Gastroesophageal sphincter (tissue), 4 donors: ENCODE data around the gene GATAD1. TPM values are rescaled to one million over a fixed set of nuclear protein-coding genes. Genes with fewer than 3 reads are reported as not detected.

Source experiments
- ATAC-seq: fragments of 150-250 bp; one replicate; pipeline ENCODE4 v1.9.1; 2016; ENCODE audit warnings: mild to moderate bottlenecking, moderate library complexity
- H3K27ac ChIP-seq, 4 donors: fragments of 200-600 bp; sonication (generic) in 3 of 4; 1 replicate in 3 of 4; 2 replicates in 1 of 4; pipeline ENCODE4 v1.5.1; 2016 to 2019
- H3K27me3 ChIP-seq: fragments of 200-600 bp; sonication (generic); one replicate; pipeline ENCODE4 v1.5.1; 2019
- H3K36me3 ChIP-seq, 2 donors: fragments of 200-600 bp; sonication (generic); one replicate each; pipeline ENCODE4 v1.5.1; 2019; ENCODE audit warnings: control low read depth in 1 of 2
- H3K4me1 ChIP-seq, 3 donors: fragments of 200-600 bp; sonication (generic); 1 replicate in 2 of 3; 2 replicates in 1 of 3; pipeline ENCODE4 v1.5.1; 2016 to 2019; ENCODE audit warnings: control low read depth in 2 of 3
- H3K4me3 ChIP-seq, 2 donors: fragments of 200-600 bp; sonication (generic); one replicate each; pipeline ENCODE4 v1.5.1; 2019; ENCODE audit warnings: mild to moderate bottlenecking in 1 of 2, moderate library complexity in 1 of 2
- H3K9me3 ChIP-seq, 3 donors: fragments of 200-600 bp; sonication (generic); one replicate each; pipeline ENCODE4 v1.5.1; 2017 to 2019; ENCODE audit warnings: control low read depth in 2 of 3
- EP300 ChIP-seq: sonication (generic); formaldehyde crosslinking; IDR thresholded peaks from one replicate; pipeline ENCODE4 v1.6.1; 2017; ENCODE audit warnings: antibody characterized with exemption, mild to moderate bottlenecking
- POLR2A ChIP-seq, 2 donors: fragments of 450-650 bp; IDR thresholded peaks; one replicate each; pipeline ENCODE4 v1.6.1; 2017; ENCODE audit warnings: antibody characterized with exemption in 2 of 2, mild to moderate bottlenecking in 2 of 2, moderate library complexity in 1 of 2
- POLR2AphosphoS5 ChIP-seq: sonication (generic); formaldehyde crosslinking; IDR thresholded peaks from one replicate; pipeline ENCODE4 v1.6.1; 2017; ENCODE audit warnings: antibody characterized with exemption
- WGBS, 2 donors: methylation state at CpG; one replicate each; pipeline ENCODE4 v1.1.5; 2018; ENCODE audit warnings: low coverage in 1 of 2; 5-methylcytosine and 5-hydroxymethylcytosine counted together
- total RNA-seq, 4 donors: library from RNA; depleted of rRNA; stranded (reverse); fragments of >200 nt; gene quantifications; one replicate each; pipeline ENCODE4 v1.1.0, GENCODE V29; 2016
- TF ChIP-seq, protein P1 (sequence below), 4 experiments: fragments of 200-600 bp in 2 of 4; fragments of 450-650 bp in 2 of 4; sonication (generic) in 1 of 4; IDR thresholded peaks; one replicate each; pipeline ENCODE4 v1.5.1; 2017 to 2019; ENCODE audit warnings: antibody characterized with exemption in 4 of 4, mild to moderate bottlenecking in 2 of 4, moderate library complexity in 2 of 4

The GATAD1 gene
- total RNA-seq, 4 donors from 2014 or later: 25.5 to 57.7 (median 32.2) TPM

DNA sequence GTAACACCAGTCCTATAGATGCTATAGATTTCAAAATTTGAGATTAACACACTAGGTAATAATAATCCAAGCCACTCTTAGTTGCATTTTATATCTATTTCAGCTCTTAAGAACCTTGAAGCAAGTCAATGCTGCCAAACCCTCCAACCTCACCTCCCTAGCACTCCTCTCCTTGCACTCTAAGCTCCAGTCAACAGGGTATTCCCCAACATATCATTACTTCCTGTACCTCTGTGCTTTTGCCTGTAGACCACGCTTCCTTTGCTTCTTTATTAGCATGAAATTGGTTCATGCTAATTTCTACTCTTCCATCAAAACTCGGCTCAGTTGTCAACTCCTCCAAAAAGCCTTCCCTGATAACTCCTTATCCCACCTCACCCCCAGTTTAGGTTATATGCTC is 56.5 kb downstream of the GATAD1 start:
- no peaks in the 10 kb centered on the region for H3K4me1 ChIP-seq
- no peaks in the 10 kb centered on the region for H3K27me3 ChIP-seq
- ATAC-seq: no peak
- no peaks in the 10 kb centered on the region for H3K9me3 ChIP-seq
- peaks cover 3 to 100% of the 10 kb centered on the region in 2 donors for H3K36me3 ChIP-seq
- TF ChIP-seq, protein P1, sequence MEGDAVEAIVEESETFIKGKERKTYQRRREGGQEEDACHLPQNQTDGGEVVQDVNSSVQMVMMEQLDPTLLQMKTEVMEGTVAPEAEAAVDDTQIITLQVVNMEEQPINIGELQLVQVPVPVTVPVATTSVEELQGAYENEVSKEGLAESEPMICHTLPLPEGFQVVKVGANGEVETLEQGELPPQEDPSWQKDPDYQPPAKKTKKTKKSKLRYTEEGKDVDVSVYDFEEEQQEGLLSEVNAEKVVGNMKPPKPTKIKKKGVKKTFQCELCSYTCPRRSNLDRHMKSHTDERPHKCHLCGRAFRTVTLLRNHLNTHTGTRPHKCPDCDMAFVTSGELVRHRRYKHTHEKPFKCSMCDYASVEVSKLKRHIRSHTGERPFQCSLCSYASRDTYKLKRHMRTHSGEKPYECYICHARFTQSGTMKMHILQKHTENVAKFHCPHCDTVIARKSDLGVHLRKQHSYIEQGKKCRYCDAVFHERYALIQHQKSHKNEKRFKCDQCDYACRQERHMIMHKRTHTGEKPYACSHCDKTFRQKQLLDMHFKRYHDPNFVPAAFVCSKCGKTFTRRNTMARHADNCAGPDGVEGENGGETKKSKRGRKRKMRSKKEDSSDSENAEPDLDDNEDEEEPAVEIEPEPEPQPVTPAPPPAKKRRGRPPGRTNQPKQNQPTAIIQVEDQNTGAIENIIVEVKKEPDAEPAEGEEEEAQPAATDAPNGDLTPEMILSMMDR (IDR thresholded peaks at IDR 0.05): no peak
- no peak for TF ChIP-seq POLR2A (IDR thresholded peaks at IDR 0.05)
- H3K4me3 ChIP-seq: no peak overlapping the region
- WGBS, 2 donors: 83 to 86% methylated on average over 1 to 2 of the region's 2 CpGs
- no peak overlapping the region for H3K27ac ChIP-seq

DNA sequence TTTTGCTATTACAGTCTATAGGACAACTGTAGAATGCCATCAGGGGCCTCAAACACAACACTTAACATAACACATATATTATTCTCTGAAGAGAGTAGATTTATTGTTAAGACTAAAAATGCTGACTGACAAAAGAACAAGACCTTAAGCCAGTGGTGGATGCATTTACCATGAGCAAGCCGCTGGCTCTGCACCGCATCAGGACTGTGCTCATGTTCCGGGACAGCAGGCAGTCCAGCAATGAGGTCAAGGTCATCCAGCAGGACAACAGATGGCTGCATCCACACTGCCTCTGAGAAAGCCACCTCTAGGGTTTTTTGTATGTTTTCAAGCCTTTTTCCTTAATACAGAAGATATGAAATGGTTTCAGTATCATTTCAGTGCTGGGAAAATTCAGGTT is 57.3 kb downstream of the GATAD1 start:
- Histone ChIP-seq H3K27me3 (no peaks in the 10 kb centered on the region), H3K4me3 (no peak overlapping the region), H3K4me1 (no peaks in the 10 kb centered on the region), H3K36me3 (peaks cover 3 to 100% of the 10 kb centered on the region in 2 donors), H3K9me3 (no peaks in the 10 kb centered on the region), H3K27ac (no peak overlapping the region)
- no peak for ATAC-seq
- TF ChIP-seq EP300 (no peak), POLR2AphosphoS5 (no peak), POLR2A (IDR thresholded peaks at IDR 0.05) (no peak)
- TF ChIP-seq, protein P1 (IDR thresholded peaks at IDR 0.05): no peak
- 71 to 86% methylated on average over 1 to 3 of the region's 3 CpGs for WGBS, 2 donors

DNA sequence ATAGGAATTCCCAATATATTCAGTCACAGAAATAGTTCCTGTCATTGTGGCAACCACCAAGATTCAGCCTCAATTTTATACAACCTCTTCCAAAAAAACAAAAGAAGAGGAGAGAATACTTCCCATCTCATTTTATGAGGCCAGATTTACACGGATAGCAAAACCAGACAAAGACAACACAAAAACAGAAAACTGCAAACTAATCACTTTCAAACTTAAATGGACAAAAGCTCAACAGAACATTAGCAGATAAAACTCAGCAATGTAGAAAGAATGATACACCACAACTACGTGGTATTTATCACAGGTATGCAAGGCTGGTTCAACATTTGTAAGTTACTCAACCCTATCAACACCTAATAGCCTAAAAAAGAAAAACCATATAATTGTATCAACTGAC is 59.1 kb downstream of the GATAD1 start:
- no peak for ATAC-seq
- TF ChIP-seq POLR2A (IDR thresholded peaks at IDR 0.05) (no peak), EP300 (no peak), POLR2AphosphoS5 (no peak)
- TF ChIP-seq, protein P1 (IDR thresholded peaks at IDR 0.05): no peak
- Histone ChIP-seq H3K4me3 (no peak overlapping the region), H3K27ac (no peak overlapping the region), H3K4me1 (no peaks in the 10 kb centered on the region), H3K27me3 (no peaks in the 10 kb centered on the region), H3K9me3 (no peaks in the 10 kb centered on the region), H3K36me3 (peaks cover 3 to 100% of the 10 kb centered on the region in 2 donors)
- WGBS, 2 donors: 63 to 87% methylated on average over 2 of the region's 2 CpGs

DNA sequence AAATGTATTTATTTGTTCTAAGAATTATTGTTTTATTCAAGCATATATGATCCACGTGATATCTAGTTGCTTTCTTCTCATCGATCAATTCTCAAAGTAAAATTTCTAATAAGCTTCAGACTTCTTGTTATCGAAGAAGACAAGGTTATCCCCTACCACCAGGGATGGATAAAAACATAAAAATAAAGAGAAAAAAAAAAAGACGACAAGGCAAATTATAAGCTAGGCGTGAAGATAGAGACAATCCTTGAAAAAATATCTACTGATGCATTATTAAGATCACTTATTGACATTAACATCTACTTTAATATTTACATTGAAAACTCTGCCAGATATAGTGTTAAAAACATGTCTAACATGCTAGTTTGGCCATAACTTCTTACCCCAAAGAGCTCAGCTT is 61.7 kb downstream of the GATAD1 start:
- no peaks in the 10 kb centered on the region for H3K4me1 ChIP-seq
- 88 to 92% methylated on average over 5 of the region's 5 CpGs for WGBS, 2 donors
- H3K4me3 ChIP-seq: no peak overlapping the region
- no peak for ATAC-seq
- no peak overlapping the region for H3K27ac ChIP-seq
- TF ChIP-seq POLR2AphosphoS5: no peak
- TF ChIP-seq, protein P1 (IDR thresholded peaks at IDR 0.05): no peak
- no peak for TF ChIP-seq EP300
- no peak for TF ChIP-seq POLR2A (IDR thresholded peaks at IDR 0.05)
- no peaks in the 10 kb centered on the region for H3K9me3 ChIP-seq
- no peaks in the 10 kb centered on the region for H3K27me3 ChIP-seq
- peaks cover 3 to 95% of the 10 kb centered on the region in 2 donors for H3K36me3 ChIP-seq

Other genes with a start within 250 kb of the GATAD1 start
- gene KRIT1, start 201.6 kb upstream of the GATAD1 start, total RNA-seq: 10 to 100 TPM; 37.1 to 74.2 (median 66.3) TPM
- 10 to 100 TPM; 35.0 to 42.0 (median 39.1) TPM for gene ANKIB1, start 201.5 kb upstream of the GATAD1 start, total RNA-seq
- not detected for gene ERVW-1, start 30.5 kb downstream of the GATAD1 start, total RNA-seq
- gene PEX1, start 81.0 kb downstream of the GATAD1 start, total RNA-seq: 10 to 100 TPM; 12.7 to 46.4 (median 18.2) TPM
- 10 to 100 TPM in 2 of 4 donors, 1 to 10 TPM in 2; 6.6 to 19.6 (median 10.8) TPM for gene RBM48, start 81.3 kb downstream of the GATAD1 start, total RNA-seq
- 10 to 100 TPM; 16.4 to 27.9 (median 26.9) TPM for gene FAM133B, start 142.9 kb downstream of the GATAD1 start, total RNA-seq